ENCODE data around the gene HHAT.
A peak's percentile ranks its signal among the peaks of the same experiment; 100 is the strongest.
"Not testable (repeated sequence)": the region's sequence is repeated elsewhere in the genome, so short reads cannot be mapped to it uniquely, and the experiment has no call there.

Gene HHAT

GRCh38 chr1:210400043-210400840, 71.5 kb downstream of the HHAT start:
- DNase-seq = peak; percentile 1

DNA sequence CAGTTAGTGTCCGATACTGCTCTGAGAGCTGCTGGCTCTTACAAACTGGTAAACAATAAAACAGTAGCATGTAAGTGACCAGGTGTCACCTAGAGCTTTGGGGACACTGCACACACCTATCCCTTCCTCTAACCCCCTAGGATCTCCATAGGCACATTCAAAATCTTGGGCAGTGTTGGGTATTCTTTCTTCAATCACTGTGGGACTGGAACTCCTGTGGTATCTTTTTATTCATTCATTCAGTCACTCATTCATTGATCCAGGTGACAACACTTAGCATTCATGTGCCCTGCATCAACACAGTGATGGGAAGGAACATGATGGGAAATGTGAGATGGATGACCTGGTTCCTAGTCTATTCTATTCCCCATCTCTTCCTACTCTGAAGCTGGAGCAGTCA, 73.9 kb downstream of the HHAT start:
- DNase-seq = no peak

DNA sequence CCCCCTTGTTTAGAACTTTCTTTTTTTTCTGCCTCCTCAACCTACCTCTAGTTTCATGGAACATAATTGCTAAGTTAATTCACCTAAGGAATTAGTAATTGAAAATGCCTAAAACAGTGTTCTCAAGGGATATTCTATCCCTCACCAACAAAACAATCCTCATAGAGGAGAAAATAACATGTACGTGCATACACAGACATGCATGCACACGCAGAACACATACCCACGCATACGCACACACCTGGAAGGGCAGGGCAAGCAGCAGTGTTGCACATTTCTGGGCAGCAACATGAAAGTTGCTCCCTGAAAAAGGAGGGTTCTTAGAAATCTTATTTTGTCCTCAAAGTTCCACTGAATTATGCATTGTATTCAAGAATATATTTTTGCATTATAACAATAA, 76.6 kb downstream of the HHAT start:
- DNase-seq = no peak

DNA sequence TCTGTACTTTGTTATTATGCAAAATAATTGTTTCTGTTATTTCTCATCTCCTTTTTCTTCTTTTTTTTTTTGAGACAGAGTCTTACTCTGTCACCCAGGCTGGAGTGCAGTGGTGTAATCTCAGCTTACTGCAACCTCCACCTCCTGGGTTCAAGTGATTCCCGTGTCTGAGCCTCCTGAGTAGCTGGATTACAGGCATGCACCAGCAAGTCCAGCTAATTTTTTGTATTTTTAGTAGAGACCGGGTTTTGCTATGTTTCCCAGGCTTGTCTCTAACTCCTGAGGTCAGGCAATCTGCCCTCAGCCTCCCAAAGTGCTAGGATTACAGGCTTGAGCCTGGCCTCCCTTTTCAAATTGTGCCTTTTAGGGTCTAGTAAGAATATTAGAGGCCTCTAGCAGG, 77.6 kb downstream of the HHAT start:
- DNase-seq = not testable (repeated sequence)

DNA sequence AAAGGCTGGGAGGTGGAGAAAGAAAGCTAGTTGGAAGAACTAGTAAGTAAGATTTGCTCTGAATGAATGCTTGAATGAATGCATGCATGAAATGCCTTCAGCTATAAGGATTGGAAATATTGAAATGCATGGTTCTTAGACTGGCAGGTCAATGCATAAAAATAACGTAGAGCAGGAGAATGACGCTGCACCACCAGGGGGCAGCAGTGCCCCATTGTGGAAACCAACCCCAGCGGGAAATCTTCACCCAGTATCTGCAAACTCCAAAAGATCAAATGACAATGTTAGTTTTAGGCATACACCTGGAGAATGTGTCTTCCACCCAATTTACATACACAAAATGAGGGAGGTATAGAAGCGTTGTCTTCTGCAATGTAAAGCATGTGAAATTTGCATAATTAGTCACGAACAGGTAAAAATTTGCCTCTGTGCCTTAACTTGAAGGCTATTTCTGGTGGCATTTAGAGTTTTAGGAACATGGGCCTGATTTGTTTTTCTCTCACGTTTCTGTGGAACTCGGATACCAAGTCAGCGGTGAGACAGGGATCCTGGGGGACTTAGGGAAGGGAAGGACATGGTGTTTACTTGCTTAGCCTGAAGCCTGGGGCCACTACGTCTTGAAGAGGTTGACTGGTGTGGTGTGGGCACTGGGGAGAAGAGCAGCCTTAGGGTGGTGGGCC, 78.6 kb downstream of the HHAT start:
- peak; percentile 49 for DNase-seq

- no peak for DNase-seq
Observed at GRCh38 chr1:210407887-210408252, 79.2 kb downstream of the HHAT start.

DNA sequence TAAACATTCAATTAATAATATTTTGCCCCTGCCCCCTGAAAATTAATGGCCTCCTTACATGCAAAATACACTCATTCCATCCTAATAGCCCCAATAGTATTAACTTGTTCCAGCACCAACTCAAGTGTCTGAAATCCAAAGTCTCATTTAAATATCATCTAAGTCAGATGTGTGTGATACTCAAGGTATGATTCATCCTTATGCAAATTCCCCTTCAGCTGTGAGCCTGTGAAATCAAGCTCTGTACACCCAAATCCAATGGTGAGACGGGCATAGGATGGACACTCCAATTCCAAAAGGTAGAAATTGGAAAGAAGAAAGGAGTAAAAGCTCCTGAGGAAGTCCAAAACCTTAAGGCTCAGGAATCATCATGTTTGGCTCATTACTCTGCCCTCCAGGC, 83.5 kb downstream of the HHAT start:
- no peak for DNase-seq

DNA sequence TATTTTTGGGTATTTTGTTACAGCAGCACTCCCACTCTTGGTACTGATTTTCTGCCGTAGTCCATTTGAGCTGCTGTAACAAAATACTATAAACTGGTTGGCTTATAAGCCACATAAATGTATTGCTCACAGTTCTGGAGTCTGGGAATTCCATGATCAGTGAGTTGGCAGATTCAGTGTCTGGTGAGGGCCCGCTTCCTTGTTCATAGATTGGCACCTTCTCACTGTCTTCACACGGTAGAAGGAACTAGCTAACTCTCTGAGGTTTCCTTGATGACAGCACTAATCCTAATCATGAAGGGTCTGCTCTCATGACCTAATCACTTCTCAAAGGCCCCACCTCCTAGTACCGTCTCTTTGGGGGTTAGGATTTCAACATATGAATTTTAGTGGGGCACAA, 85.2 kb downstream of the HHAT start:
- DNase-seq = no peak

DNA sequence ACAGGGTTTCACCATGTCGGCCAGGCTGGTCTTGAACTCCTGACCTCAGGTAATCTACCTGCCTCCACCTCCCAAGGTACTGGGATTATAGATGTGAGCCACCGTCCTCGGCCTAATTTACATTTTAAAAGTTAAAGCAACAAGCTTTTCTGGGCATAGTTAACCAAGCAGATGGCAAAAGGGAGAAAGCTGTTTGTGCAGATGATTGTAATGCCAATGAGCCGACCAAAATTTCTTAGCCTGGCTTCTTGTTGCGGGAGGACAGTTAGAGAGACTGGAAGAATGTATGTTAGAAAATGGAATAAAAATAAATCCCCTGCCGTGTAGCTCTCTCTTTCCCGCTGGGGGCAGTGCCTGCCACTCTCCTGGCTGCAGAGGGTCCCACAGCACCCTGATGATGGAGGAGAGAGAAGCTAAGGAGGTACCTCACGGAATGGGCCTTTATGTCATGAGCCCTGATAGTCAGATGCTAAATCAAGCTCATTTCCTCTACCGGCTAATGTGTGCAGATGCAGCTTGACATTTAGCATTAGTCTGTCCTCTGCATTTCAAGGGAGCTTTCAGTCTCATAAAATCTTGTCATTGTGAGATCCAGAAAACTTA, 87.2 kb downstream of the HHAT start:
- no peak for DNase-seq

DNA sequence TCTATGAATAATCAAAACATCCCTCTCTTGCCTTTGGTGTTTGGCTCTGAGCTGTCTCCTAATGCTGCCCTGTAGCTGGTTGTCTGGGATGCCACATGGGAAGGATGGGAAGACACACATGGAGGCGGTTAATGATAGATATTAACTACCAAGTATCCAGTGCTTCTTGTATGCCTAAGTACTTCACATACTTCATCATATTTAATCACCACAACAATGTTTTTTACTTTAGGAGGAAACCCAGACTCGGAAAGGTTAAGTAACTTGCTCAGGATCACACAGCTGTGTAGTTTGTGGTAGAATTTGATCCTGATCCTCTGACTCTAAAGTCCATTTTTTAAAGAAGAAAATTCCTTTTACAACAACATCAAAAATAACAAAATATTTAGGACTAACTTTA, 88.0 kb downstream of the HHAT start:
- no peak for DNase-seq

DNA sequence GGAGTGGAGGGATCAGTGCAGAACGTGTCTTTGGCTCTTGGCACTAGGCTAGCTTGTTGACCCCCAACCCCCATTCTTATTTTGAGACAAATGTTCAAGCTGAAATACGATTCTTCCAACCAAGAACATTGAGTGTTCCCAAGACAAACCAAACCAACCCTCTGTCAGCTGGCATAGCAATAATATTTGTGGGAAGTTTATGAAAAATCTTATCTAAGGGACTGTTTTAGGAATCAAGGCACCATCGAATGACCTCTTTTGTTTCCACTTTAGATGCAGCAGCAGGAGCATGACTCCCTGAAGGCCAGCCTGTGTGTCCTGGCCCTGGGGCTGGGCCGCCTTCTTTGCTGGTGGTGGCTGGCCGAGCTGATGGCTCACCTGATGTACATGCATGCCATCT, 89.2 kb downstream of the HHAT start:
- DNase-seq = no peak

DNA sequence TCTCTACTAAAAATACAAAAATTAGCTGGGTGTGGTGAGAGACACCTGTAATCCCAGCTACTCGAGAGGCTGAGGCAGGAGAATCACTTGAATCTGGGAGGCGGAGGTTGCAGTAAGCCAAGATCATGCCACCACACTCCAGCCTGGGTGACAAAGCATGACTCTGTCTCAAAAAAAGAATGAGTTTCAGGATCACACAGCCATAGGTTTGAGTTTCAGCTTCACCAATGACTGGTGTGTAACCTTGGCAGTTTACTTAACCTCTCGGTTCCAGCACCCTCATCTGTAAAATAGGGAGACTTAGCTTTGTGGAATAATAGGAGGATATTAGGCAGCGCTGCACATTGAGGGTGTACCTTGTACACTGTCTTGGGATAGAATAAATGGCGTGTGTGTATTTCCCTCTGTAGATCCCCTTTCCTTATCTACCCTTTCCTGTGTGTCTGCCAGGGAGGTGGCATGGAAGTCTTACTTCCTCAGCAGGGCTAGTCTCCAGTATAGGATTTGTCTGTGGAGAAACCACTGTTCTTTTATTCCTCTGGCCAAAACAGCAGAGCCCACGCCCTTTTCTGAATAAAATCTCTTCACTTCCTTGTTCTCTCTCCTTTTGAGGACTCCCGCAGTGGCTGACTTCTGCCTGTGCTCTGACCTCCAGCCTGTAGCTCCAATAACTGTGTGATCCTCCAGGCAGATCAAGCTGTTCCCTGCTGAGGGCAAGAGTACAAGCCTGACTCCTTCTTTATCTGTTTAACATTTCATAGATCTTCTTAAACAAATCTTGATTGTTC, 90.4 kb downstream of the HHAT start:
- DNase-seq = no peak

GRCh38 chr1:210426696-210427095, 98.0 kb downstream of the HHAT start:
- DNase-seq = not testable (repeated sequence)

DNA sequence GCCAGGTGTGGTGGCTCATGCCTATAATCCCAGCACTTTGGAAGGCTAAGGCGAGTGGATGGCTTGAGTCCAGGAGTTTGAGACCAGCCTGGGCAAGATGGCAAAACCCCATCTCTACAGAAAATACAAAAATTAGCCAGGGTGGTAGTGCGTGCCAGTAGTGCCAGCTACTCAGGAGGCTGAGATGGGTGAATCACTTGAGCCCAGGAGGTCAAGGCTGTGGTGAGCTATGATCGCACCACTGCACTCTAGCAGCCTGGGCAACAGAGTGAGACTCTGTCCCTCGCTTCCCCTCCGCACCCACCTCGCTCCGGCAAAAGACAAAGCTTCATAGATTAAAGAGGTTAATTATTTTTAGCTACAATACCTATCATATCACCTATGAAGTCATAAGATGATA, 100.0 kb downstream of the HHAT start:
- DNase-seq = no peak

GRCh38 chr1:210434223-210434622, 105.5 kb downstream of the HHAT start:
- DNase-seq = no peak

DNA sequence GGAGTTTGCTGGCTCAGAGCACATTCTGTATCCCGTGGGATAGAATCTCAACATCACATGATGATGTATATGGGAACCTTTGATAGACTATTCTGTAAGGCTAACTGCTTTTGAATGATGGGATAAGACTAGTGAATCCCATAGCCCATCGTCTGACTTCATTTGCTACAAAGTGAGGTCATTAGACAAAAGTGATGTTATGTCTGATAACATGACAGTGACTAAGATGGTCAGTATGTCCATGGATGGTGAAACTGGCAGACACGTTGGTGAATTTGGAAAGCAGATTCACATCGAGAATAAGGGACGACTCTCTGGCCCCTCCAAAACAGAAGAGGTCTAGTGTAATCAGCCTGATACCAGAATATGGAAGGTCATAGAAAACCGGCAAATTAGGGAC, 108.4 kb downstream of the HHAT start:
- DNase-seq = no peak

DNA sequence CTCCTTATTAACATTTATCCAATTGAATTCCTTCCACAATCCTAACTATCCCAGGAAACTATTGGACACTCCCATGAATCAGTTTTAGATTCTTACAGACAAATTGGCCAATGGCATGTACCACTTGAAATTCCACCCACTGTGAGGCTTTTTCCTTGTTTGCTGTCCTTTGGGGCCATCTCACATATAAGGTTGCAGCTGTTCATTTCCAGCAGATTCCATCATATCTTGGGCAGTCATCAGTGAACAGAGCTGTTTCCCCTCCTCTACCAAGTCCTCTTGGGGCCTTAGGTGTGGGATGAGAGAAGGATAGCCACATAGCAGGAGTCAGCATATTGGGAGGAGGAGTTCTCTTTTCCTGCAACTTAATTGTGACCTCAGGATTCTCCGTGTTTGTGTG, 109.1 kb downstream of the HHAT start:
- no peak for DNase-seq

- no peak for DNase-seq
Observed at GRCh38 chr1:210438928-210439841, 110.5 kb downstream of the HHAT start.

GRCh38 chr1:210440081-210440480, 111.4 kb downstream of the HHAT start:
- DNase-seq = no peak

GRCh38 chr1:210441028-210441427, 112.3 kb downstream of the HHAT start:
- DNase-seq = no peak

DNA sequence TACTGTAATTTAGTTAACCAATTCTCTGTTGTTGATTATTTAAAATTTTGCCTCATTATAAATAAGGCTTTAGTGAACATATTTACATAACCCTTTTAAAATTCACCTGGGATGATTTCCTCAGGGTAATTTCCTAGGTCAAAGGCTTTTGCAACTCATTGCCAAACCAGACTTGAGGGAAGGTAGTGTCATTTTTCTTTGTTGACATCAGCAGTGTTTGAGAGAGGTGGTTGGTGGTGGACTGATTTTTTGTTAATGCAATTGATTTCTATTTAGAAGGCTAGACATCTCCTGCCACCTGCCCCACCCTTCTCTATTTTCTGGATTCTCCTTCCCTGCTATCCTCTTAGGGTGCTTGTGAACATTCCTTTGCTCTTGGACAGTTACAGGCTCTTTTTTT, 116.8 kb downstream of the HHAT start:
- no peak for DNase-seq

DNA sequence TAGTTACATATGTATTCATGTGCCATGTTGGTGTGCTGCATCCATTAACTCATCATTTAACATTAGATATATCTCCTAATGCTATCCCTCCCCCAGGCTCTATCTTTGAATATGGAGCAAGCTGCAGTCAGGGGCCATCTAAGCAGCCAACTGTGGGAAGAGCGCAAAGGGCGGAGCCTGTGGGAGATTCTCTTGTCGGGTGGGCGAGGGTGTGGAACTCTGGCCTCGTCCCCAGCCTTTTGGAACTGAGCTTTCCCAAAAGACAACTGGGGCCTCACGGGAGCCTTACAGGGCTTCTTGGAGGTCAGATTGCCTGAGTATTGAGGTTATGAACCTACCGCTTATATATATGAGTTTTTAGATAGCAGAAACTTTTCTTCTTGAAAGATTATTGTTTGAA, 117.2 kb downstream of the HHAT start:
- DNase-seq = no peak
